22Rv1 (cell line): Measurements from ENCODE around the gene DDB1.

Experiments
- H3K27ac ChIP-seq: fragments of 450-650 bp; 2 replicates; pipeline ENCODE4 v1.5.1; 2017
- ZFX ChIP-seq: fragments of 450-650 bp; IDR thresholded peaks from 2 replicates; pipeline ENCODE4 v1.6.1; 2017; ENCODE audit warnings: antibody characterized with exemption, borderline replicate concordance
- TF ChIP-seq, protein P1 (sequence below): fragments of 450-650 bp; IDR thresholded peaks from 2 replicates; pipeline ENCODE4 v1.5.1; 2017; ENCODE audit warnings: mild to moderate bottlenecking

The DDB1 gene

DNA sequence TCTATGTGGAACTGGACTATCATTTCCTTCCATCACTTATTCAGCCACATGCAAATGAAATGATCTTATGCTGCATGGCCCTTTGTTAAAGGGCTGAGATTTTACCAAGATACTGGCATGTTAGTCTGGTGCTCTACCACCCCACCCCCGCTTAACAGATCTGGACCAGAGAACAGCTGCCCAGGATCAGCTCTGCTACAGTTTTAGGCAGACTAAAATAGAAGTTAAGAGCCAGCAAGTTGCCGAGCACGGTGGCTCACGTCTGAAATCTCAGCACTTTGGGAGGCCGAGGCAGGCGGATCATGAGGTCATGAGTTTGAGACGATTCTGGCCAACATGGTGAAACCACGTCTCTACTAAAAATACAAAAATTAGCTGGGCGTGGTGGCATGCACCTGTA lies 4.6 kb downstream of the DDB1 start:
- no peak overlapping the region for H3K27ac ChIP-seq
- TF ChIP-seq, protein P1, sequence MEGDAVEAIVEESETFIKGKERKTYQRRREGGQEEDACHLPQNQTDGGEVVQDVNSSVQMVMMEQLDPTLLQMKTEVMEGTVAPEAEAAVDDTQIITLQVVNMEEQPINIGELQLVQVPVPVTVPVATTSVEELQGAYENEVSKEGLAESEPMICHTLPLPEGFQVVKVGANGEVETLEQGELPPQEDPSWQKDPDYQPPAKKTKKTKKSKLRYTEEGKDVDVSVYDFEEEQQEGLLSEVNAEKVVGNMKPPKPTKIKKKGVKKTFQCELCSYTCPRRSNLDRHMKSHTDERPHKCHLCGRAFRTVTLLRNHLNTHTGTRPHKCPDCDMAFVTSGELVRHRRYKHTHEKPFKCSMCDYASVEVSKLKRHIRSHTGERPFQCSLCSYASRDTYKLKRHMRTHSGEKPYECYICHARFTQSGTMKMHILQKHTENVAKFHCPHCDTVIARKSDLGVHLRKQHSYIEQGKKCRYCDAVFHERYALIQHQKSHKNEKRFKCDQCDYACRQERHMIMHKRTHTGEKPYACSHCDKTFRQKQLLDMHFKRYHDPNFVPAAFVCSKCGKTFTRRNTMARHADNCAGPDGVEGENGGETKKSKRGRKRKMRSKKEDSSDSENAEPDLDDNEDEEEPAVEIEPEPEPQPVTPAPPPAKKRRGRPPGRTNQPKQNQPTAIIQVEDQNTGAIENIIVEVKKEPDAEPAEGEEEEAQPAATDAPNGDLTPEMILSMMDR = no peak
- TF ChIP-seq ZFX = no peak

DNA sequence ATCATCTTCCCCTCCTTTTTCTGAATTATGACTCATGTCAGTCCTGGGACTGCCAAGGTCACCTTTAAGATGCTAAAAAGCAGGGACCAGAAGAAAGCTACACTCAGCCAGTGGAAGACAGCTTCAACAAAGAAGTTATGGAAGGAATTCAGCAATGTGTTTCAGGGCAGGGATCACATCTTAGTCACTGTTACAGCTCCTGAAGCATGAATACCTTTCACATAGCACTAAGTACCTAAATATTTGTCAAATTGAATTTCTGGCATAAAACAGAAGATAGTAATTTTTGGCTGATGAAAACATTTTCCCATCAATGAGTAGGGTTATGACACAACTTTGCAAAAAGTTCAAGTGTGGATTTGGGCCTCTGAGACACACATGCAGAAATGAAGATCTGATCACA lies 5.2 kb downstream of the DDB1 start:
- TF ChIP-seq, protein P1 = no peak
- no peak for TF ChIP-seq ZFX
- no peak overlapping the region for H3K27ac ChIP-seq

DNA sequence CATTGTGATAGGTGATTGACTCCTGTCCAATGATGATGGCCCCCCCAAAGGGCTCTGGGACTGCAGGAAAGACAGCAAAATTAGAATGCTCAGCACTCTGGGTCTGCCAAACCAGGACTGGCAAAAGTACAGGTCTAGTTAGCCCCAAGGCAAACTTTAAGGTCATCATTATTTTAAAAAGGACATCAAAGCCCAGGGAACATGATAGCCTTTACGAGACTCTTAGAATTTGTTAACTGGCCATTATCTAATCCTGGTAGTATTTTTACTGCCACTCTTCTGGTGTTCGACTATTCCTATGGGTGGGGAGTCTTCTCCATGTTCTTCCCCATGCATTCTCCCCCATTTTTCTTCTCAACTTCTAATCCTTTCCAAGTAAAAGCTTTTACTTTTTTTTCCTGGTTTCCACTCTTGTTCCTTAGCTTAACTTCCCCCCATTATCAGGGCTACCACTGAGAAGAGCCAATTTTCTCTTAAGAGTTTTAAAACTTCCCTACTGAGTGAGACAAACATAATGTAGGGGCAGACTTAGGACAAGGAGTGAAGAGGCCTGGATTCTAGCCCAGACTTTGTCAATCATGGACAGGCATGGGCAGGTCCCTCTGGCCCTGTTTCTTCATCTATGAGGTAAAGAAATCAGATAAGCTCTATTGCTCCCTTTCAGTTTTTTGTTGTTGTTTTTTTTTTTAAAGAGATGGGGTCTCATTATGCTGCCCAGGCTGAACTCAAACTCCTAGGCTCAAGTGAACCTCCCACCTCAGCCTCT lies 7.1 kb downstream of the DDB1 start:
- TF ChIP-seq, protein P1 = no peak
- TF ChIP-seq ZFX = no peak
- no peak overlapping the region for H3K27ac ChIP-seq

DNA sequence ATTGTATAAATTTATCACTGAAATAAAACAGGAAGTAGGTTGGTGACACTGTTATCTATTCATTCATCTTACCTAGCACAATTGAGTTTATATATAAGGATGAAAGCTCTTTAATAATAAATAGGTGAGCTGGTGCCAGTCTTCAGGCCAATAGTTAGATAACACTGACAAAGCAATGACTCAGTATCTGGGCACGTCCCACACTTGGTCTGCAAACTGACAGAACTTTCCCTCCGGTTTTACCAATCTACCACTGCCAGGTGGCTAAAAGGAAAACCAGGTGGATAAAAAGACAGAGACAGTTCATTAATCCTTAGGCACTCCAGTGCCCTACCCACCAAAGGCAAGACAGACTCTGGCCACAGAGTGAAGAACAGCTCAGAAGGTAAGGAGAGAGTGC lies 17.6 kb downstream of the DDB1 start:
- TF ChIP-seq, protein P1 = no peak
- TF ChIP-seq ZFX = no peak
- no peak overlapping the region for H3K27ac ChIP-seq

DNA sequence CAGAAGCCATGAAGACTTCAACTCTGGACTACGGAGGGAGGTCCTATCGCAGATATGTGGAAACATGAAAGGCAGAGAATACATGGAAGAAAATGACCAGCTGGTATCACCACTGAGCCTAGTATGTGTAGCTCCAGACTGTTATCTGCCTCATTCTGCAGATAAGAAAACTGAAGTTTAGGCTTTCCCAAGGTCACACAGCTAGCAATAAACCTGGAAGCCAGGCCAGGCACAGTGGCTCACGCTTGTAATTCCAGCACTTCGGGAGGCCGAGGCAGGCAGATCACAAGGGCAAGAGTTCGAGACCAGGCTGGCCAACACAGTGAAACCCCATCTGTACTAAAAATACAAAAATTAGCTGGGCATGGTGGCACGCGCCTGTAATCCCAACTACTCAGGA lies 22.2 kb downstream of the DDB1 start:
- no peak overlapping the region for H3K27ac ChIP-seq
- TF ChIP-seq, protein P1 = no peak
- no peak for TF ChIP-seq ZFX

DNA sequence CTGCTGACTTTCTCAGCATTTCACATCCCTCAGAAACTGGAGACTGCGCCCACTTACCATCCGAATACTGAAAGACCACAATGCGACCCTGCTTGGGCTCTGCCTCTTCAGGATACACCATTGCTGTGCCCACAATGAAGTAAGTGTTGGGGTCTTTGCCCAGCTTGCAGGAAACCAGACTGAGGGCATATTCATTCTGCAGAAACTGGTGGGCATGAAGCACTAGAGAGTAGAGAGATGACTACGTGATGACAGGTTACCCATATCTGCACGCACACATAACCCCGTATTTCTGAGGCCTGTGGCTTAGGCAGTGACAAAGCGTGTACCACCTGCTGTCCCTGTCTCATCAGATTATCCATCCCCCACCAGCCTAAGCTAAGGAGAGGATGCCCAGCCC lies 23.2 kb downstream of the DDB1 start:
- no peak for TF ChIP-seq ZFX
- TF ChIP-seq, protein P1 = no peak
- H3K27ac ChIP-seq = no peak overlapping the region

DNA sequence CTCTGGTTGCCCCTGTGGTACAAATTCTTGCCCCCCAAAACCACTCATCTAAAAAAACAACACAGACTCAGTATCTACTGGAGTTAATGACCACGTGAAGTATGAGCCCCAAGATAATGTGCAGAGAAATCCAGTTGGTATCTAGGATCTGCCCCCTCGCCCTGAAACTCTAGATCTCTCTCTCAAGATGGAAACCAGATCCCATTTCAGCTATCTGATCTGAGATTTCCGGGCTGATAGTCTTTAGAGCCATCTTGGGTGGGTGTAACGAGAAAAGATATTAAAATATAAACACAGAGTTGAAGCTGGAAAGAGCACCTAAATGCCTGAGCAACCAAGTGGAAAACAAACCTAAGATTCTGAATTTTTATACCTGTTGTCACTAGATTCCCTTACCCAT lies 23.8 kb downstream of the DDB1 start:
- TF ChIP-seq, protein P1 = no peak
- no peak for TF ChIP-seq ZFX
- no peak overlapping the region for H3K27ac ChIP-seq
